D721Med (cell line): ENCODE data around the gene P3H2.

Source experiments
- DNase-seq: peaks from one replicate; pipeline ENCODE4 v3.0.0; 2011; ENCODE audit warnings: low spot score; ENCODE audit not compliant: insufficient read length
- FAIRE-seq: peaks from 2 replicates; lab custom pipeline; 2011; peaks lifted over from hg19 to GRCh38; lab: Jason Lieb, UNC
- TF ChIP-seq, protein P1 (sequence below): IDR thresholded peaks from 2 replicates; pipeline ENCODE4 v1.5.1; 2012; ENCODE audit warnings: mild to moderate bottlenecking, control low read depth; ENCODE audit not compliant: insufficient read depth; ENCODE audit errors: missing control alignments

The P3H2 gene

DNA sequence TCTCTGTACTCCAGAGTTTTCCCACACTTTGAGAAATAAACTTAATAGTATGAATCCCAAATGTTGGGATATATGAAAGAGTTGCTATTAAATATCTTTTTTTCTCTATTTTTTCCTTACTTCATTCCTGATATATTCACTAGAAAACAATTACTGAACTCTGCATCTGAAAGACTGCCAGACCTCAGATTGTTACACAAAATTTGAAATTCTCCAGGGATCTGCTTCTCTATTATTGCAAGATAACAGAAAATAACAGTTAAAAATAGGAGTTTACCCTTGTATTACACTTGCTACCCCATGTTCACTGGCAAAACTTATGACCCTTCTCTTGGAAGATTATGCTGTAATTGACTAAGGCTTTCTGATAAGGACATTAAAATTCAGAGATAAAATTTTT lies 11.7 kb upstream of the P3H2 start:
- FAIRE-seq (no peak), DNase-seq (no peak)
- TF ChIP-seq, protein P1, sequence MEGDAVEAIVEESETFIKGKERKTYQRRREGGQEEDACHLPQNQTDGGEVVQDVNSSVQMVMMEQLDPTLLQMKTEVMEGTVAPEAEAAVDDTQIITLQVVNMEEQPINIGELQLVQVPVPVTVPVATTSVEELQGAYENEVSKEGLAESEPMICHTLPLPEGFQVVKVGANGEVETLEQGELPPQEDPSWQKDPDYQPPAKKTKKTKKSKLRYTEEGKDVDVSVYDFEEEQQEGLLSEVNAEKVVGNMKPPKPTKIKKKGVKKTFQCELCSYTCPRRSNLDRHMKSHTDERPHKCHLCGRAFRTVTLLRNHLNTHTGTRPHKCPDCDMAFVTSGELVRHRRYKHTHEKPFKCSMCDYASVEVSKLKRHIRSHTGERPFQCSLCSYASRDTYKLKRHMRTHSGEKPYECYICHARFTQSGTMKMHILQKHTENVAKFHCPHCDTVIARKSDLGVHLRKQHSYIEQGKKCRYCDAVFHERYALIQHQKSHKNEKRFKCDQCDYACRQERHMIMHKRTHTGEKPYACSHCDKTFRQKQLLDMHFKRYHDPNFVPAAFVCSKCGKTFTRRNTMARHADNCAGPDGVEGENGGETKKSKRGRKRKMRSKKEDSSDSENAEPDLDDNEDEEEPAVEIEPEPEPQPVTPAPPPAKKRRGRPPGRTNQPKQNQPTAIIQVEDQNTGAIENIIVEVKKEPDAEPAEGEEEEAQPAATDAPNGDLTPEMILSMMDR: no peak

DNA sequence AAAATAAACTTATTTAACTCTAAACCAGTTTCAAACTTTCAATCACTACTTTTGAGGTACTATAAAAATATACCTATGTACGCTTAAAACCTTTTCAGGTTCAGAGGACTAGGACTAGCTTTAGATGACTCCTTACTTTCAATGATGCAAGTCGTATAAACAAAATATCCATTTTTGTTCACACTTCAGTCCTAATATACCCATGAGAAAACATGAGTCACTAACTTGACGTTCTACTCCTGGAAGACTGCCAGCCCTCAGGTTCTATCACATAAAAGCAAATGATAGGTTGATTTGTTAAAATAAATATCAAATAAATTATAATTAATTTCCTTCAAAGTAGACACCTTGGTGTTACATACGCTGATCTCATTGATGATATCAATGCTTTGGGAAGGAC lies 10.6 kb upstream of the P3H2 start:
- TF ChIP-seq, protein P1: no peak
- no peak for FAIRE-seq
- no peak for DNase-seq

DNA sequence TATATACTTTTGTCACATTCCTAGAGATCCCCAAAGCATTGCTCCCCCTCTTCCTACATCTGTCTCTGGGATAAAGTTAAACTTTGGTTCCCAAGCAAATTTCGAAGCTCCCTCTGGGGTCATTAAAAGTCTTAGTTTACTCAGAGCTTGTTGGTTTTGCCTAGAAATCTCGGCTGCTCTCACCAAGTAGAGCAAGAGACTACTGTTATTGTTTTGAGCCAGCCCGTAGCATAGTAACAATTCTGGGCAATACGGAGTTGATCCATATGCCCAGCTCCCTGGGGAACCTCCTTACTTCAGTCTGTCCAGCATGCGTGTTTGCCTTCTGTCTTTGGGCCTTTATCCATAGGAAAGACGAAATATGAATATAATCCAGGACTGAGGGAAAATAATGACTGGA lies 10.0 kb upstream of the P3H2 start:
- TF ChIP-seq, protein P1: no peak
- DNase-seq (no peak), FAIRE-seq (no peak)

DNA sequence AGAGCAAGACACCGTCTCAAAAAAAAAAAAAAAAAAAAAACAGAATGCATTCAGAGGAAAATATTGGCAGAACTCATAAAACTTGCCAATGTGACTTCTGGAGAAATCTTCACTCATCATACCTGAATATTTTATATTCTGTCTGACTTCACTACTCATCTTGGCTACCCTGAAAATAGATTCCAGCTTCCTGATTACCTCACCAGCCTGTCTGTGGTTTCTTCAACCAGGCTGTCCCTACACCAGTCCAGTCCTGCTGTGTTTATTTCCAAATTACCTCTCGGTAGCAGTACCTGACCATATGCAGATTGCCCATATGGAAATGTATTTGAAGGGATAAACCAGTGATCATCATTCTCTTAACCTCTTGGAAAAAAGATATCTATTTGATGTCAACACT lies 9.3 kb upstream of the P3H2 start:
- TF ChIP-seq, protein P1: no peak
- DNase-seq (no peak), FAIRE-seq (no peak)

- FAIRE-seq (no peak), DNase-seq (no peak)
- TF ChIP-seq, protein P1: no peak
These were observed 7.1 kb upstream of the P3H2 start for GRCh38 chr3:190127797-190128196.

GRCh38 chr3:190127195-190127594 lies 6.5 kb upstream of the P3H2 start:
- TF ChIP-seq, protein P1: no peak
- DNase-seq (no peak), FAIRE-seq (no peak)

DNA sequence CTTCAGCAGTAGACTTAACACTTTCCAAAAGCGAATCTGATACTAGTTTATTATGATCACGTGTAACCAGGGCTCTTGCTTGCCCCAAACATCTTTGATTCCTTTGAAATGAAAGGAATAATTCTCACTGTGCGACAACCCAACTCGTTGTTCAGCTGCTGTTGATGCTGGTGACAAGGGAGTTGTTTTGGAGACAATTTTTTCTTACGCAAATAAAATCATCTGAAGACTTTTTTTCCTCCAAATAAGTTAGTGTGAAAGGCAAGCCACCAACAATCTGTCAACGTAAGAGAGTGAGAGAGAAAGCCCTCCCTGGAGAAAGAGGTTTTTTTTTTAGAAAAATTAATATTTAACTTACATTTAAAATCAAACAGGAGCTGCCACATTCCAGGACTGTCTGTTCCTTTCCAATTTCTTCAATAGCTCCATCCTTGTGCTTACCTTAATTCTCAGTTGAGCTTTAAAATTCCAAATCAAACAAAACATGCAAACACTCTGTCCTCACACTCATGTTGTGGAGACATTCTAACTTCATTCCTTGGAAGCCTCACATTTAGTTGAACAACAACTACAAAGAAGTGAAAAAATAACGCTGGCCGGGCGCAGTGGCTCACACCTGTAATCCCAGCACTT lies 4.9 kb upstream of the P3H2 start:
- DNase-seq (no peak), FAIRE-seq (no peak)
- TF ChIP-seq, protein P1: no peak
